ENCODE results near the gene RYR1. TPM values are rescaled to one million over a fixed set of nuclear protein-coding genes. Genes with fewer than 3 reads are reported as not detected.
"Not testable (repeated sequence)": the region's sequence is repeated elsewhere in the genome, so short reads cannot be mapped to it uniquely, and the experiment has no call there.

RYR1 gene
- total RNA-seq, 1 donor from 2014 or later, result 0.32 TPM

DNA sequence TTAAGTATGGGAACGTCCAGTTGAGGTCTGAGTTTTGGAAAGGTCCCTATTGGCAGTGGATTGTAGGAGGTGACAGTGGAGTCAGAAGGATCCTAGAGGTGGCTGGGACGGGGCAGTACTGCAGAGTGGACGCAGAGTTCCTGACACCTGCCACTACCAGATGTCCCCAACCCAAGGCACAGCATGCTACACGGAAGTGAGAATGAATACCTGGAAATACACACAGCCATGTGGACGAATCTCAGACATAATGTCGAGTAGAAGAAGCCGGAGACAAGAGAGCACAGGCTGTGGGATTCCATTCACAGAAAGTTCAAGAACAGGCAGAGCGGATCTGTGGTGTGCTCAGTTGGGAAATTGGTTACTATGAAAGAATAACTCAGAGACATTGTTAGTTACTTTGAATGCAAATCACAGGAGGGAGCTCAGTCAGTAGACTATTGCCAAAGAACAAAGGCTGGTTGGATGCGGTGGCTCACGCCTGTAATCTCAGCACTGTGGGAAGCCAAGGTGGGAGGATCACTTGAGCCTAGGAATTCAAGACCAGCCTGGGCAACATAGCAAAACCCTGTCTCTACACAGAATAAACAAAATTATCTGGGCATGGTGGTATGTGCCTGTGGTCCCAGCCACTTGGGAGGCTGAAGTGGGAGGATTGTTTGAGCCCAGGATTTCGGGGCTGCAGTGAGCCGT is 37.4 kb downstream of the RYR1 start:
- Mint-ChIP-seq H3K9me3 (ENCODE audit: unreplicated experiment) (no peaks in the 10 kb centered on the region), H3K27ac (ENCODE audit: unreplicated experiment) (no peak overlapping the region), H3K36me3 (ENCODE audit: low read depth, unreplicated experiment) (no peaks in the 10 kb centered on the region), H3K4me1 (ENCODE audit: low read depth, unreplicated experiment) (no peaks in the 10 kb centered on the region), H3K4me3 (ENCODE audit: unreplicated experiment) (no peak overlapping the region), H3K27me3 (ENCODE audit: low read depth, unreplicated experiment) (peaks cover 2% of the 10 kb centered on the region)
- no peaks in the 10 kb centered on the region for H3K4me1 ChIP-seq (ENCODE audit: insufficient read depth, low read length)
- H3K9ac ChIP-seq (ENCODE audit: low read length), result no peak overlapping the region
- DNase-seq (ENCODE audit: low read depth), result no peak
- H2AFZ ChIP-seq (ENCODE audit: low read depth, low read length), result no peak overlapping the region
- H3K27me3 ChIP-seq (ENCODE audit: insufficient read depth, low read length), result peaks cover 3% of the 10 kb centered on the region
- H3K79me2 ChIP-seq (ENCODE audit: insufficient read depth, low read length), result no peaks in the 10 kb centered on the region
- TF ChIP-seq CTCF (IDR thresholded peaks at IDR 0.05; ENCODE audit: insufficient read depth, low read depth, low read length) (no peak), EZH2 (IDR thresholded peaks at IDR 0.05; ENCODE audit: insufficient read depth, low read length) (no peak)
- no peak overlapping the region for H3K4me3 ChIP-seq (ENCODE audit: insufficient read depth, low read depth, low read length)
- H4K20me1 ChIP-seq (ENCODE audit: insufficient read depth, low read length), result no peaks in the 10 kb centered on the region
- H3K36me3 ChIP-seq (ENCODE audit: insufficient read depth, low read length), result no peaks in the 10 kb centered on the region
- no peak overlapping the region for H3K4me2 ChIP-seq (ENCODE audit: low read length)
- FAIRE-seq, result no peak
- H3K27ac ChIP-seq (ENCODE audit: low read depth, low read length), result no peak overlapping the region
- H3K9me3 ChIP-seq (ENCODE audit: insufficient read depth, low read depth, low read length), result no peaks in the 10 kb centered on the region

DNA sequence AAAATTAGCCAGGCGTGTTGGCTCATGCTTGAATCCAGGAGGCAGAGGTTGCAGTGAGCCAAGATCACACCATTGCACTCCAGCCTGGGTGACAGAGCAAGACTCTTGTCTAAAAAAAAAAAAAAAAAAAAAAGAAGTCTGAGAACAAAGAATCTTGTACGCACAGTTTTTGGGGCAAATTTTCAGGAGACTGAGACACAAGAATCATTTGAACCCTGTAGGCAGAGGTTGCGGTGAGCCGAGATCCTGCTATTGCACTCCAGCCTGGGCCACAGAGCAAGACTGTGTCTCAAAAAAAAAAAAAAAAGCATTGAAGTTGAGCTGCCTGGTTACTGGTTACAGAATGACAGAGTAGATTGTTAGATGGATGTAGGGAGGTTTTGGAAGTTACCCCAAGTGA is 39.2 kb downstream of the RYR1 start:
- H4K20me1 ChIP-seq (ENCODE audit: insufficient read depth, low read length); H3K4me3 Mint-ChIP-seq (ENCODE audit: unreplicated experiment); H3K9ac ChIP-seq (ENCODE audit: low read length); H3K36me3 ChIP-seq (ENCODE audit: insufficient read depth, low read length); H3K36me3 Mint-ChIP-seq (ENCODE audit: low read depth, unreplicated experiment); H3K4me3 ChIP-seq (ENCODE audit: insufficient read depth, low read depth, low read length); H3K4me2 ChIP-seq (ENCODE audit: low read length); H3K4me1 ChIP-seq (ENCODE audit: insufficient read depth, low read length); H3K27ac ChIP-seq (ENCODE audit: low read depth, low read length); H3K27me3 Mint-ChIP-seq (ENCODE audit: low read depth, unreplicated experiment); H3K4me1 Mint-ChIP-seq (ENCODE audit: low read depth, unreplicated experiment); H3K9me3 ChIP-seq (ENCODE audit: insufficient read depth, low read depth, low read length); H3K27me3 ChIP-seq (ENCODE audit: insufficient read depth, low read length); H3K9me3 Mint-ChIP-seq (ENCODE audit: unreplicated experiment); FAIRE-seq; H3K79me2 ChIP-seq (ENCODE audit: insufficient read depth, low read length); H2AFZ ChIP-seq (ENCODE audit: low read depth, low read length); H3K27ac Mint-ChIP-seq (ENCODE audit: unreplicated experiment); DNase-seq (ENCODE audit: low read depth): not testable (repeated sequence)

DNA sequence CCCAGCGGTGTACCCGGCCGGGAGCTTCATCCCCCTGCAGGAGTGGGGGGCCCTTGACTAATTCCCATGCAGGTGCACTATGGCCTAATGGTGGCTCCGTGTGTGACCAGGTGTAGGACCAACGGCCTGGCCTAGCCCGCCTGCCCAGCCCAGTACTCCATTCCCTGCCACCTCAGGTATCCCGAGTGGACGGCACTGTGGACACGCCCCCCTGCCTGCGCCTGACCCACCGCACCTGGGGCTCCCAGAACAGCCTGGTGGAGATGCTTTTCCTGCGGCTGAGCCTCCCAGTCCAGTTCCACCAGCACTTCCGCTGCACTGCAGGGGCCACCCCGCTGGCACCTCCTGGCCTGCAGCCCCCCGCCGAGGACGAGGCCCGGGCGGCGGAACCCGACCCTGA is 39.7 kb downstream of the RYR1 start:
- no peaks in the 10 kb centered on the region for H3K9me3 ChIP-seq (ENCODE audit: insufficient read depth, low read depth, low read length)
- H3K4me1 Mint-ChIP-seq (ENCODE audit: low read depth, unreplicated experiment), result no peaks in the 10 kb centered on the region
- H3K36me3 ChIP-seq (ENCODE audit: insufficient read depth, low read length), result no peaks in the 10 kb centered on the region
- H3K4me2 ChIP-seq (ENCODE audit: low read length), result no peak overlapping the region
- H2AFZ ChIP-seq (ENCODE audit: low read depth, low read length), result no peak overlapping the region
- no peaks in the 10 kb centered on the region for H3K36me3 Mint-ChIP-seq (ENCODE audit: low read depth, unreplicated experiment)
- peaks cover 2% of the 10 kb centered on the region for H3K27me3 Mint-ChIP-seq (ENCODE audit: low read depth, unreplicated experiment)
- H3K27ac ChIP-seq (ENCODE audit: low read depth, low read length), result no peak overlapping the region
- H3K4me1 ChIP-seq (ENCODE audit: insufficient read depth, low read length), result no peaks in the 10 kb centered on the region
- H4K20me1 ChIP-seq (ENCODE audit: insufficient read depth, low read length), result no peaks in the 10 kb centered on the region
- no peak for FAIRE-seq
- no peaks in the 10 kb centered on the region for H3K79me2 ChIP-seq (ENCODE audit: insufficient read depth, low read length)
- peaks cover 3% of the 10 kb centered on the region for H3K27me3 ChIP-seq (ENCODE audit: insufficient read depth, low read length)
- no peaks in the 10 kb centered on the region for H3K9me3 Mint-ChIP-seq (ENCODE audit: unreplicated experiment)
- TF ChIP-seq EZH2 (IDR thresholded peaks at IDR 0.05; ENCODE audit: insufficient read depth, low read length) (no peak), CTCF (IDR thresholded peaks at IDR 0.05; ENCODE audit: insufficient read depth, low read depth, low read length) (no peak)
- no peak overlapping the region for H3K27ac Mint-ChIP-seq (ENCODE audit: unreplicated experiment)
- no peak overlapping the region for H3K4me3 ChIP-seq (ENCODE audit: insufficient read depth, low read depth, low read length)
- no peak overlapping the region for H3K4me3 Mint-ChIP-seq (ENCODE audit: unreplicated experiment)
- H3K9ac ChIP-seq (ENCODE audit: low read length), result no peak overlapping the region
- no peak for DNase-seq (ENCODE audit: low read depth)

Measured in astrocyte (in vitro differentiated cells and primary cell).